Activated naive CD4-positive, alpha-beta T cell treated with anti-CD3 and anti-CD28 coated beads, Interleukin-2, amount 50 U/mL, for 72 hours (primary cell): ENCODE data around the gene NOS1AP. TPM values are rescaled to one million over a fixed set of nuclear protein-coding genes. Genes with fewer than 3 reads are reported as not detected.
"Not testable (repeated sequence)": the region's sequence is repeated elsewhere in the genome, so short reads cannot be mapped to it uniquely, and the experiment has no call there.

Experiments
- ATAC-seq, 2 donors: fragments of 150-1000 bp; cut with Tn5 transposase; 2 replicates each; pipeline ENCODE4 v1.10.0; 2021; ENCODE audit warnings: mild to moderate bottlenecking in 2 of 2, moderate library complexity in 2 of 2
- DNase-seq, 2 donors: peaks; one replicate each; pipeline ENCODE4 v3.0.0; 2021 to 2022; ENCODE audit warnings: low spot score in 2 of 2
- H3K27ac Mint-ChIP-seq, 2 donors: one replicate each; pipeline ENCODE4 v1.8.0; 2022; ENCODE audit warnings: mild to moderate bottlenecking in 2 of 2, mixed read lengths in 2 of 2
- H3K36me3 Mint-ChIP-seq, 2 donors: one replicate each; pipeline ENCODE4 v1.8.0; 2022; ENCODE audit warnings: mixed read lengths in 2 of 2
- H3K9me3 Mint-ChIP-seq, 2 donors: one replicate each; pipeline ENCODE4 v1.8.0; 2022; ENCODE audit warnings: mixed read lengths in 2 of 2
- total RNA-seq, 2 donors: library from RNA; stranded (reverse); gene quantifications; one replicate each; pipeline ENCODE4 v1.2.3, GENCODE V29; 2022

The NOS1AP gene
- total RNA-seq, 2 donors from 2014 or later = 0.18 to 0.27 TPM

DNA sequence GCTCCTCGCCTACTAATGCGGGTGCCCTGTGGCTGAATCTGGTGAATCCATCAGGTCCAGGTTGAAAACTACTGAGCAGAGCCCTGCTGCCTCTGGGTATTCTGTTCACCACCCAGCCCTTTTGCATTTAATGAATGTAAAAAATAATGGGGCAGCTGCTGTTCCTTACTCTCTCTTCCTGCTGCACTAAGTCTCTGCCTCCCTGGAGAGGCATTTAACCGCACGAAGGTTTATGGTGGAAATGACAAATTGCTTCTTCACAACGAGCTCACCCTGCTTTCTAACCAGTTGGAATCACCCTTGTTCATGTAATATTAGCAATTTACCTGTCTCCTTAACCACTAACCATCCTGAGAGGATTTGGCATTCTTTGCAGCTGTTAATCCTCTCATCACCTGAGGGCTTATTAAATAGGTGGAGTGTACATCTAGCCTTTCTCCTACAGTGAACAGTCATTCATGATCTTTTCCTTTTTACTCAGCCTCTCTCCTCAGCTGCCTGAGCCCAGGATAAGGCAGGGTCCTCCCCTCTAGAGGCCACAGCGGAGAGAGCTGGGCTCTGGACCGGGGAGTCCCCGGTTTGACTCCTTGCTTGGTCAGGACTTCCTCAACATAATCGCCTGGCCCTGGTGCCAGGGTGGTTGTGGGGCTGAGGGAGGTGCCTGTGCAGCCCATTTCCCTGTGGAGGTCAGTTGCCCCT, 97.6 kb downstream of the NOS1AP start:
- ATAC-seq (no peak), DNase-seq (no peak)
- H3K36me3 Mint-ChIP-seq = no peaks in the 10 kb centered on the region
- H3K9me3 Mint-ChIP-seq = no peaks in the 10 kb centered on the region
- no peak overlapping the region for H3K27ac Mint-ChIP-seq

DNA sequence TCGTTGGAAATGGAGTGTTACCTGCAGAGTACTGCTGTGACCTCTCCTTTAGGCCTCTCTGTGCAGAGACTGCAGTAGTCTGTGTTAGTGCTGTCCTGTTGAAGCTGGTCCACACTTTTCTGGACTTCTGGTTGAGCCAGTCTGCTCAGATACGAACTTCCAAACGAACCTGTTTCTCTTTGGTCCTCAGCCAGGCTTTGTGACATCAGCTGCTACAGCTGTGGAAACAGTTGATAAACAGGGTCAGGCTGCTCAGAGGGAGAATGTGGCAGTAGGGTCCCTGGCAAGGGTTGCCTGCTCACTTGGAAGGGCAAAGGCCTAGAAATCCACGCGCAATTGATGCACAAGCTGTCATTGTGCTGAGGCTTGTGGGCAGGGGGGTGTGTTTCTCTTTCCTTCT, 98.8 kb downstream of the NOS1AP start:
- DNase-seq (no peak), ATAC-seq (no peak)
- Mint-ChIP-seq H3K36me3 (no peaks in the 10 kb centered on the region), H3K9me3 (no peaks in the 10 kb centered on the region), H3K27ac (no peak overlapping the region)

DNA sequence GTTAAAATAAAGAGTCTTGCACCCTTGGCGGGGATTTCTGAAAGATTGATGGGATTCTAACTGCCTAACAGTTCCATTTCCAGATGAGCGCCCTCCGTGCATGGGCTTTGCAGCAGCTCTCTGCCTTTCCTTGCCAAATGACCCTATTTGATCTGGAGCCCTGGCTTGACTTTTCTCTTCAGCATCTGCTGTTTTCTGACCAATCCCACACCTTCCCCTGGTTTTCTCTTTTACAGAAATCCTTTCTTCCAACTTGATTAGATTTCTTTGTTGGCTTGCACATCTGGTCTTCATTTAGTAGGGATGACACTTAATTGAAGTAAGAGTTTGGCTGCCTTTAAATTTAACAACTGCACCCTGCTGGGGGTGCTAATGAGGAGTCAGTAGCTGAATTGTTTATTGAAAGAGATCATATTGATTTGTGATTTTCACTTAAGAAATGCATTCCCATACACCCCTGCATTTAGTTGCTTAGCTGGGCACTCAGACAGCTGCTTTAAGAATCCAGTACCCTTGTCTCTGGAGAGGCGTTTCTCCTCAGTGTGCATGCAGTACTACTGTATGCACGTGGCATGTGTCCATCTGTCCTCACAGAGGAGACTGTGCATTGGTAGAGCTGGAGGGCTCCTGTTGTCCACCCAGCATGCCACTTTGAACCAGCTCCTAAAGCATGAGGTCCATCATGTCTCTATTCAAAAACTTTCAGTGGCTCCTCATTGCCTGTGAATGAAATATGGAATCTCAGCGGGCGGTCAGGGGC, 99.7 kb downstream of the NOS1AP start:
- no peak for ATAC-seq
- Mint-ChIP-seq H3K9me3 (no peaks in the 10 kb centered on the region), H3K36me3 (no peaks in the 10 kb centered on the region), H3K27ac (no peak overlapping the region)
- no peak for DNase-seq

DNA sequence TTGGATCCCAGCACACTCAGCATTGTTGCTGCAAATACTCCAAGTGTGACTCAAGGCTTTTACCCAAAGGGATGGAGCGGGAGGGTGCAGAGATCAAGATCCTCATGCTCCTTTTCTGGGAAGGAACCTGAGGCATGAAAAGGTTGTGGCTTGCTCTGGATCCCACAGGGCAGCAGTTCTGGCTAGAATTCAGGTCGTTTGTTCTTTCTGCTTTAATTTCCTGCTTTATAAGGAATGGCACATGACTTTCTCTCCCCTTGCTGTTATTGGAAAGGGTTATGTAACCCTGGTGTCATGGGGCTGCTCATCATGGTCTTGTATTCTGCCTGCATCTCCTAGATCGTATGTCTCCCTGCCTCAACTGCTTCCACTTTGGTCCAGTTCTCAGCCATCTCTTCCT, 101.6 kb downstream of the NOS1AP start:
- ATAC-seq (no peak), DNase-seq (no peak)
- Mint-ChIP-seq H3K27ac (no peak overlapping the region), H3K9me3 (no peaks in the 10 kb centered on the region), H3K36me3 (no peaks in the 10 kb centered on the region)

DNA sequence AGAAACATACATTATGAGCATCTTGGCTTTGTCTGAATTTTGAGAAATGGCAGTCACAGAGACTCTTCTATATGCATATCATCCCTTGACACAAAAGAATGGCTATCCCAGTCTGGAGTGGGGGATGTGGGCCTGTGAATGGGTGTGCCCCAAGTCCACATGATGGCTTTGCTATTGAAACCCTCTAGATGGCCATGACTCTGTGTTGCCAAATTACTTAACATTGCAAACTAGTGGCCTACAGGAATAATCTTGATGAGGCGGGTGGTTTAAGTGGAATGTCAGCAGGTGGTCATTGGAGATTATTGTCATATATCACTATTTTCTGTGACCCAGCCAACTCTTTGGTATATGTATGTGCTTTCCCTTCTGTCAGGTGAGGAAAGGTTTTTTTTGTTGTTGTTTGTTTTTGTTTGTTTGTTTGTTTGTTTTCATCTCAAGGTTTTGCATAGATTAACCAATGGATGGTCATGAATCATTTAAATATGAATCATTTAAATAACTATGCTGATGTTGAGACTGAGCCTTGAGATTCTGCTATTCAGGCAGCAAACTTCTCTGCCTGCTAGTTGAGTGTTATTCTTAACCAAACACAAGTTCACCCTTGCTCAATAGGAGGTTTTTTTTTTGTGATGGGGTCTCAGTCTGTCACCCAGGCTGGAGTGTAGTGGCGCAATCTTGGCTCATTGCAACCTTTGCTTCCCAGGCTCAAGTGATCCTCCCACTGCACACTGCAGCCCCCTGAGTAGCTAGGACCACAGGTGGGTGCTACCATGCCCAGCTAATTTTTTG, 103.0 kb downstream of the NOS1AP start:
- H3K36me3 Mint-ChIP-seq = no peaks in the 10 kb centered on the region
- DNase-seq = no peak
- ATAC-seq = no peak
- H3K9me3 Mint-ChIP-seq = no peaks in the 10 kb centered on the region
- no peak overlapping the region for H3K27ac Mint-ChIP-seq

DNA sequence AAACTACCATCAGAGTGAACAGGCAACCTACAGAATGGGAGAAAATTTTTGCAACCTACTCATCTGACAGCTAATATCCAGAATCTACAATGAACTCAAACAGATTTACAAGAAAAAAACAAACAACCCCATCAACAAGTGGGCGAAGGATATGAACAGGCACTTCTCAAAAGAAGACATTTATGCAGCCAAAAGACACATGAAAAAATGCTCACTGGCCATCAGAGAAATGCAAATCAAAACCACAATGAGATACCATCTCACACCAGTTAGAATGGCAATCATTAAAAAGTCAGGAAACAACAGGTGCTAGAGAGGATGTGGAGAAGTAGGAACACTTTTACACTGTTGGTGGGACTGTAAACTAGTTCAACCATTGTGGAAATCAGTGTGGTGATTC, 104.1 kb downstream of the NOS1AP start:
- not testable (repeated sequence) for H3K27ac Mint-ChIP-seq, H3K9me3 Mint-ChIP-seq, ATAC-seq, DNase-seq, H3K36me3 Mint-ChIP-seq

DNA sequence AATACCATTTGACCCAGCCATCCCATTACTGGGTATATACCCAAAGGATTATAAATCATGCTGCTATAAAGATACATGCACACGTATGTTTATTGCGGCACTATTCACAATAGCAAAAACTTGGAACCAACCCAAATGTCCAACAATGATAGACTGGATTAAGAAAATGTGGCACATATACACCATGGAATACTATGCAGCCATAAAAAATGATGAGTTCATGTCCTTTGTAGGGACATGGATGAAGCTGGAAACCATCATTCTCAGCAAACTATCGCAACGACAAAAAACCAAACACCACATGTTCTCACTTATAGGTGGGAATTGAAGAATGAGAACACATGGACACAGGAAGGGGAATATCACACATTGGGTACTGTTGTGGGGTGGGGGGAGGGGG, 104.5 kb downstream of the NOS1AP start:
- not testable (repeated sequence) for H3K27ac Mint-ChIP-seq, DNase-seq, ATAC-seq, H3K9me3 Mint-ChIP-seq, H3K36me3 Mint-ChIP-seq

DNA sequence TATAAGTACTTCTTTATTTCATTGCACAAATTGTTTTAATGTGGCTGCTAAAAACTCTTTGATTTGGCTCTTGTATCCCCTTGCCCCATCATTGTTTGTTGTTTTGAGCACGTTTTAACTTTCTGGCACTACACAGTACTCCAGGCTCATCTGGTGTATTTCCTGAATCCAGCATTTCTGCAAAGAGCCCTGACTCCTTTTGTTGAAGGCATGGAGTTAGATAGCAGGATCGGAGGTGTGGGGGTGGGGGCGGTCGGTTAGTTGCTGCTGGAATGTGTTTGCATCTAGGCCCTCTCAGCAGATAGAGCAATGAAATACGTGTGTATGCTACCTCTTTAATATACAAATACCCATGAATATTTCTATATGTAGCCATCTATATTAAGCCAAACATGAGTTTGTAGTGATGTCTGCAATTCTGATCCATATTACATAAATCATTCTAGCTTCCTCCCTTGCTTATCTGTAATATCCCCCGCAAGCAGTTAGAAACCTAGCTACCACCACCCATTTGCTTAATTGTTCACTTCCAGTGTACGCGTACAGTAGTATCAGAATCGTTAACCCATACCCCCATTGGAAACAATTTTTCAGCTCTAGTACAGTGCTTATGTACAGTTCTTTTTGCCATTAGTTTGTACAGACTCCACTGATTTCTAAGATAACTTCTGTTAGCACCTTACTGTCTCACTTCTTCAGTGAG, 106.0 kb downstream of the NOS1AP start:
- DNase-seq = no peak
- ATAC-seq = no peak
- no peak overlapping the region for H3K27ac Mint-ChIP-seq
- H3K9me3 Mint-ChIP-seq = no peaks in the 10 kb centered on the region
- H3K36me3 Mint-ChIP-seq = no peaks in the 10 kb centered on the region

DNA sequence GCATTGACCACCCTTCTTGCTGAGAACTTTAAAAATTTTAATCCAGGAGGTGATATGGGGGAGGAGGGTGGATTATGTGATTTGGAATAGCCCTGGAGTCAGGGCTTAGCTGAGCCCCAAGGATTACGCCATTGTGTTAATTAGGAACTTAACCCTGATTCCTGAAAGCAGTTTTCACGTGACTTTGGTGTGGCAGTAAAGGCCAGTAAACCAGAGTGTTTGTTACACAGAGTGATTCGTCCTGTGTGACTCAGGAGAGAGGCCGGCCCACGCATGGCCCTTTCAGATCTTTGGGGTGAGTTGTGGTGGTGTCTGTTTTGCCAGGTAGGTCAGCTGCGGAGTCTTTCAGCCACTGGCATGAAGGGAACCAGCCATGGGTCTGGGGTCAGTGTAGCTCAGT, 107.6 kb downstream of the NOS1AP start:
- ATAC-seq (no peak), DNase-seq (no peak)
- Mint-ChIP-seq H3K27ac (no peak overlapping the region), H3K9me3 (no peaks in the 10 kb centered on the region), H3K36me3 (no peaks in the 10 kb centered on the region)

DNA sequence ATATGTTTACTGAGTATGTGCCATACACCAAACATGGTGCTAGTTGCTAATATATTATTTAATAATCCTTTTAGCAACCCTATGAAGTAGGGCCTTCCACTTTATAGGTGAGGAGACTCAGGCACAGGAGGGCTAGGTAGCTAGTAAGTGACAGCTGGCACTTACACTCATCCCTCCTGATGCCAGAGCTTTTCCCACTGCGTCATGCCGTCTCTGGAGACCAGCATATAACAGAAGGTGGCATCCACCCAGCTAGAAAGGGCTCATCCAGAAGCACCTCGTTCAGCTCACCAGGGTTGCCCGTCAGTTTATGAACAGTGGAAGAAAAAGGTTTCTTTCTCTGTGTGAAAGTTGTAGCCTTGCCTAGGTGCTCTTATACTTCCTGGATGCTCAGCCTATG, 108.9 kb downstream of the NOS1AP start:
- no peak for ATAC-seq
- no peak overlapping the region for H3K27ac Mint-ChIP-seq
- DNase-seq = no peak
- no peaks in the 10 kb centered on the region for H3K36me3 Mint-ChIP-seq
- H3K9me3 Mint-ChIP-seq = no peaks in the 10 kb centered on the region

DNA sequence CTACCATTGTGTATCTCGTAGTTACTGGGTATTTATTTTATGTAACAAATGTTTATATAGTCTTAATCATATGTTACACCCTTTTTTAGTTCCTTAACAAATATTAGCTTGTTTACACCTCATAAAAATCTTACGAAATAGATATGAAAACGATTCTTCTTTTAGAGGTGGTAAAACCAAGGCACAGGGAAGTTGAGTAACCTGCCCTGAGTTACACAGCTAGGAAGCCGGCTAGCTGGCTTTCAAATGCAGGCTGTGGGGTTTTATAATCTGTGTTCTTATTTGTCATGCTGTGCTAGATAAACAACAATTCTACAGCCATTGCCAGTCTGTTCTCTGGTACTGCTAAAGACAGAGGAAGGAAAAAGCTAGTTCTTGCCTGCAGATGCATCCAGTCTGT, 109.6 kb downstream of the NOS1AP start:
- no peak for ATAC-seq
- Mint-ChIP-seq H3K9me3 (no peaks in the 10 kb centered on the region), H3K27ac (no peak overlapping the region), H3K36me3 (no peaks in the 10 kb centered on the region)
- DNase-seq = no peak

DNA sequence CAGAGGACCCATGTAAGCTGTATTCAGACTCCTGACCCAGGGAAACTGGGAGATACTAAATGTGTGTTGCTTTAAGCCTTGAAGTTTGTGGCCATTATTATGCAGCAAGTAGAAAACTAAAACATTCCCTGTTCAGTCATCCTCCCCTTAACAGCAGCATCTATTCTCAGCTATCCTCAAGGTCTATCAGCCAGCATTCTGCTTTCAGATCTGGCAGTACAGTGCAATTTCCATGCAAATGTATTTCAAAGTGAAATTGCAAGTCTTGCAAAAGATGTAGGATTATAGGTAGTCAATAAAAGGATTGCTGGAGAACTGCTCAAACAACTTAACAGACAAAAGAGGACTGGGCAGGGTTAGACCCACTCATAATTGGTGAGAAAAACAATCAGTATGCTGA, 111.3 kb downstream of the NOS1AP start:
- ATAC-seq = no peak
- DNase-seq = no peak
- H3K9me3 Mint-ChIP-seq = no peaks in the 10 kb centered on the region
- no peaks in the 10 kb centered on the region for H3K36me3 Mint-ChIP-seq
- no peak overlapping the region for H3K27ac Mint-ChIP-seq

DNA sequence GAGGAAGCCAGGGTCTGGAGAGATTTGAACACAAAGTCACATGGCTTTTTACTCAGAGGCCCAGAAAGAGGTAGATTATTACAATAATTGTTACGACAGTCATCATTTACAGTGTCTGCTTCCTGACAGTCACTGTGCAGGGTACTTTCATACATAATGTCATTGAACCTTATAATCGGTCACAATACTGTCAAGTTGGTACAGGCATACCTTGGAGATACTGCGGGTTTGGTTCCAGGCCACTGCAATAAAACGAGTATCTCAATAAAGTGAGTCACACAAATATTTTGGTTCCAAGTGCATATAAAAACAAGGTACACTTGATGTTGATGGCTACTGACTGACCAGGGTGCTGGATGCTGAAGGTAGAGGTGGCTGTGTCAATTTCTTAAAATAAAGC, 112.6 kb downstream of the NOS1AP start:
- no peaks in the 10 kb centered on the region for H3K9me3 Mint-ChIP-seq
- DNase-seq = no peak
- no peak overlapping the region for H3K27ac Mint-ChIP-seq
- ATAC-seq = no peak
- no peaks in the 10 kb centered on the region for H3K36me3 Mint-ChIP-seq

DNA sequence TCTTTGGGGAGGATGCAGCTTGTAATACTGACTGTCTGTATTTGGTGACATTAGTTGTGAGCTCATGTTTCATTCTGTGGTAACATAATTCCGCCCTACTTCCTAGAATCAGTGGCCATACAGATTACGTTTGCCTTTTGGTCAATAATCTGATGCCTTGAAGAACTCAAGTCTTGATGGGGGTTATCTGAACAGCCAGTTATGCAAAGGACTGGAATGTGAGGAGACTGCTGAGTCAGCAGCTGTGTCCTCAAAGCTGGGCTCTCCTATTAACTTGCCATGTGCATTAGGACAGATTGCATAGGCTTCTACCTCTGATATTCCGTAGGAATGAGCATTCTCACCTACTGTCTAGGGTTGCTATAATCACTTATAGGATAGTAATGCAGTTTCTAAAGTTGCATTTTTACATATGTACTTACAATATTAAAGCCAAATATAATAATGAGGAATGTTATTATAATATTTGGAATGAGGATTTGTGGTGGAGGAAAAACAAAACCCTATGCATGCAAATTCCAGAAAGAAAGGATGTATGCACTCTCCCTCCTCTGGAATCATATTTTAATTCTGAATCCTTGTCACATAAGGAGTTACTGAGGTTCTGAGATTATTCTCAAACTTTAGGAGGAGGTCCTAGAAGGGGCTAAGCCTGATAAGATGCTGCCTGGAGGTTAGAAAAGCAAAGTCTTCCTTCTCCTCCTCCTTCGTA, 116.0 kb downstream of the NOS1AP start:
- DNase-seq (no peak), ATAC-seq (no peak)
- H3K36me3 Mint-ChIP-seq = no peaks in the 10 kb centered on the region
- no peaks in the 10 kb centered on the region for H3K9me3 Mint-ChIP-seq
- H3K27ac Mint-ChIP-seq = no peak overlapping the region

DNA sequence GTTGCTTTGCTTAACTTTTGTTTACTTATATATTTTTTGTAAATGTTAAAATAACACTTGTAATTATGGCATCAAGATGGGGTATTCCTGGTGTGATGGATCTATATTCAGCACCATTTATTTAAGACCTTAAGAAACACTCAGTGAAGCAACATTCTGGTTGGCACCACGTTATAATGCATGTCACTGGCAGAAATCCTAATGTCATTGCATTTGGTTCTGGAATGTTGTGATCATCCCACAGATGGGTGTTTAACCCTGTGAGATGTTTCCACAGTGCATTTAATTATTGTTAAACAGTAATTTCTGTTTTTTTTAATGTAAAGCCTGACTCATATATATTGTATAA, 116.5 kb downstream of the NOS1AP start:
- ATAC-seq (no peak), DNase-seq (no peak)
- H3K36me3 Mint-ChIP-seq = no peaks in the 10 kb centered on the region
- H3K9me3 Mint-ChIP-seq = no peaks in the 10 kb centered on the region
- no peak overlapping the region for H3K27ac Mint-ChIP-seq

DNA sequence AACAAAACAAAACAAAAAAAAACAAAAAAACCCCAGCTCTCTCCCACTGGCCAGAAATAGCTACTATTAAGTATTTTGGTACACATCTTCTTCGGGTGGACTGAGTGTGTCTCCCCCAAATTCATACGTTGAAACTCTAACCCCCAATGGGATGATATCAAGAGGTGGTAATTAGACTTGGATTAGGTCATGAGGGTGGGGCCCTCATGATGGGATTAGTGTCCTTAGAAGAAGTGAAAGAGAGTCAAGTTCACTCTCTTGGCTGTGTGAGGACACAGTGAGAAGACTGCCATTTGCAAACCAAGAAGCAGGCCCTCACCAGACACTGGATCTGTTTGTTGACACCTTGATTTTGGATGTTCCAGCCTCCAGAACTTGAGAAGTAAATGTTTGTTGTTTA, 116.9 kb downstream of the NOS1AP start:
- H3K9me3 Mint-ChIP-seq = no peaks in the 10 kb centered on the region

More for the DNA sequence above, 116.9 kb downstream of the NOS1AP start:
- Mint-ChIP-seq H3K36me3 (no peaks in the 10 kb centered on the region), H3K27ac (no peak overlapping the region)
- no peak for DNase-seq
- no peak for ATAC-seq
